NOMO-1 (cell line): ENCODE measurements around the gene OSBPL1A.

Experiments used
- DNase-seq, 2 experiments: peaks; one replicate each; lab custom pipeline; 2025; ENCODE audit not compliant: unreplicated experiment in 2 of 2; lab: John Stamatoyannopoulos, UW

The OSBPL1A gene

DNA sequence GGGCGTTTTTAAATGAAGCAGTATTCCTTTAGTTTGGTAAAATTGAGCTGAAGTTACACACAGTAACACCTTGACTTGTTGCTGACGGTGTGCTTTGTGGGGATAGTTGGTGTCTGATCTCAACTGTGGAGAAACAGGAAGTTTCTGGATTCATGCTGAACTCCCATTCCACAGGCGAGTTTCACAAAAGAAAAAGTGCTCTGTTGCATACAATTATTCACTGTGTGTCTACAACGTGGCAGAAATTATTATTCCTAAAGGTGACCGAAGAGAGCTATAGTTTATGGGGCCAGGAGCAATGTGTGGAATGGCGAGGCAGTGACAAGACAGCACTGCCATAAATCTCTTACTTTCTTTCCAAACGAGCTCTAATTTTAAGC, 259.2 kb downstream of the OSBPL1A start:
- DNase-seq = peak in 1 of 2 experiments; percentile 34

DNA sequence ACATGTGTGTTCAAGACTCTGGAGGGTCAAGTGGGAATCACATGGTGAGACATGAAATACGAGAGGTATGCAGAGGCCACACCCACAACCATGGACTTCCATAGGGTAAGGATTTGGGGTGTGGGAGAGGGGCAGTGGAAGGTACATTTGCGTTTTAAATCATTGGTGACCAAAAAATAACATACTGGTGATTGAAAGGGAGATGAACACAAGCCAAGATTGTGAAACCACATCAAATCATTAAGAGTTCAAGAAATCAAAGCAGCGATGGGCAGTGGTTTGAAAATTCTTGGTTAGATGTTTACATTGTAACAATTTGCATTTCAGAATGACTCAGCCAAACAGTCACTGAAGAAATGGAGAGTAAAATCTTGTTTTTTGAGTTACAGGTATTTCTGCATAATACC, 260.7 kb downstream of the OSBPL1A start:
- no peak for DNase-seq

GRCh38 chr18:24130494-24130893, 267.1 kb downstream of the OSBPL1A start:
- no peak for DNase-seq

- no peak for DNase-seq
Measured at GRCh38 chr18:24128700-24129099, 268.9 kb downstream of the OSBPL1A start.

DNA sequence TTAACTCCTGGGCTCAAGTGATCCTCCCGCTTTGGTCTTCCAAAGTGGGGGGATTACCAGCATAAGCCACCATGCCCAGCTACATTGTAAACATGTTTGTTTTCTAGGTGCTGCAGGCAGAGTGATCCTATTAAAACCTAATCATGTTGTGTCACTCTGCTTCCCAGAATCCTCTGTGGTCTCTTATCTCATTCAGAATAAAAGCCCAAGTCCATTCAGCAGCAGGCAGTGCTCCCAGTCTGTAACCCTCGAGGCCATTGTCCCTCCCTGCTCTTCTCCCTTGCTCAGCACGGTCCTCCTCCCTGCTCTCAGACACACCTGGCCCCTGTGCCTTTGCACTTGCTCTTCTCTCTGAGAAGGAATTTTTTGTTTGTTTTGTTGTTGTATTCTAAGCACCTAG, 269.9 kb downstream of the OSBPL1A start:
- DNase-seq = no peak

GRCh38 chr18:24126155-24126961, 271.3 kb downstream of the OSBPL1A start:
- no peak for DNase-seq

DNA sequence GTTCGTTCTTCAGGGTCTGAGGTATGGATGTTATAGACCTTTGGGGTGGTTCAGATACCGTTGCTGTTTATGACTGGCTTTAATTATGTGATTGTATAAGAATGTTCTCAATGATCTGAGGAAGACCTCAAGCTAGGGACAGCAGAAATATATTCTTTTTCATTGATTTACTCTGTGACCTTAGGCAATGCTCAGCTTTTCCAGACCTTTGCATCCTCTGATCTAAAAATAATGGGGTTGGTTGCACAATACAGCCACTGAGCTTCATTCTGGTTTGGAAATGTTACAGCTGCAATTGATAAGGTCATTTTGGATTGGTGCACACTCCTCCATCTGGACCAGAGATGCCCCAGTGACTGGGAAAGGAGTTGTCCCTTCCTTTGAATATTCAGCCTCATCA, 276.0 kb downstream of the OSBPL1A start:
- DNase-seq = no peak

DNA sequence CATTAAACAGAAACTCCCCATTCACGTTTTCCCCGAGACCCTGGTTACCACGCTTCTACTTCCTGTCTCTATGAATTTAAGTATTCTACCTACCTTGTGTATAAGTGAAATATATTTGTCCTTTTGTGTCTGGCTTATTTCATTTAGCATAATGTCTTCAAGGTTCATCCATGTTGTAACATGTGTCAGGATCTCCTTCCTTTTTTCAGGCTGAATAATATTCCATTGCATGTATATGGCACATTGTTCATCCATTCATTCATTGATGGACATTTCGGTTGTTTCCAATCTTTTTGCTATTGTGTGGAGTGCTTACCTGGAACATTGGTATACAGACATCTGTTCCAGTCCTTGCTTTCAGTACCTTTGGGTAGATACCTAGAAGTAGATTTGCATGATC, 276.9 kb downstream of the OSBPL1A start:
- no peak for DNase-seq

- peak; percentile 29 to 65 for DNase-seq
Measured at GRCh38 chr18:24118750-24119577, 278.7 kb downstream of the OSBPL1A start.

DNA sequence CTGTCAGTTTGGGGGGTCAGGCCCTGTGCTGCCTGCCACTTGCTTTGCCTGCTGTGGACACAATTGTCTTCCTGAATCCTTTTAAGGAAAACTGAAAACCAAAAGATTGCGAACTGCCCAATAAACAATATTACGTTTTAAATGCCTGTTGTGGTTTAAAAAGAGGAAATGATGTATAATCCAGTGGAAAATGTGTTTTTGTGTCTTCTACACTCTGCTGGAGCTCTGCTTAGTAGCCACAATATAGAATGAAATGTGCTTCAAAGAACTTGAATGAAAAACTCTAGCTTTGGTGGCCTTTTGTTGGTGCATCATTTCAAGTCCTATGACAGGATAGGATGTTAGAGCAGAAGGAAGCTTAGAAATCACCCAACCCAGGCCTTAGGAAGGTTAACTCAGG, 282.0 kb downstream of the OSBPL1A start:
- peak in 1 of 2 experiments; percentile 65 for DNase-seq

- no peak for DNase-seq
Measured at GRCh38 chr18:24114924-24115549, 282.6 kb downstream of the OSBPL1A start.

- no peak for DNase-seq
Measured at GRCh38 chr18:24112874-24113615, 284.6 kb downstream of the OSBPL1A start.

GRCh38 chr18:24112464-24112863, 285.2 kb downstream of the OSBPL1A start:
- no peak for DNase-seq
